Loucy (cell line): ENCODE measurements around the gene C10orf143.

Experiments used
- H2AFZ ChIP-seq: fragments of 200-600 bp; sonication (generic); 2 replicates; pipeline ENCODE4 v1.6.0; 2016; ENCODE audit warnings: antibody characterized with exemption, mild to moderate bottlenecking, low read length, moderate library complexity
- H3F3A ChIP-seq: fragments of 200-600 bp; 2 replicates; pipeline ENCODE4 v1.6.0; 2016; ENCODE audit warnings: antibody characterized with exemption, low read depth, mild to moderate bottlenecking
- H3K27me3 ChIP-seq: fragments of 200-600 bp; sonication (generic); 2 replicates; pipeline ENCODE4 v1.6.1; 2014; ENCODE audit warnings: low read length, mild to moderate bottlenecking; ENCODE audit not compliant: insufficient read depth, poor library complexity, severe bottlenecking
- H3K36me3 ChIP-seq: fragments of 200-600 bp; sonication (generic); 2 replicates; pipeline ENCODE4 v1.6.1; 2016; ENCODE audit warnings: low read length; ENCODE audit not compliant: insufficient read depth
- H3K4me1 ChIP-seq: fragments of 200-600 bp; sonication (generic); 2 replicates; pipeline ENCODE4 v1.5.1; 2014; ENCODE audit warnings: low read length, mild to moderate bottlenecking; ENCODE audit not compliant: insufficient read depth, poor library complexity, severe bottlenecking
- H3K4me2 ChIP-seq: fragments of 200-600 bp; sonication (generic); 2 replicates; pipeline ENCODE4 v1.6.0; 2014; ENCODE audit warnings: antibody characterized with exemption, low read length, low read depth, mild to moderate bottlenecking; ENCODE audit not compliant: poor library complexity, severe bottlenecking
- H3K4me3 ChIP-seq: fragments of 200-600 bp; sonication (generic); 2 replicates; pipeline ENCODE4 v1.5.1; 2014; ENCODE audit warnings: low read length, mild to moderate bottlenecking, mixed read lengths; ENCODE audit not compliant: poor library complexity, severe bottlenecking
- H3K79me2 ChIP-seq: fragments of 200-600 bp; sonication (generic); 2 replicates; pipeline ENCODE4 v1.6.1; 2014; ENCODE audit warnings: low read length; ENCODE audit not compliant: insufficient read depth
- H3K9ac ChIP-seq: fragments of 200-600 bp; sonication (generic); 2 replicates; pipeline ENCODE4 v1.6.0; 2014; ENCODE audit warnings: mild to moderate bottlenecking, low read depth, low read length, moderate library complexity; ENCODE audit not compliant: poor library complexity, severe bottlenecking
- H3K9me2 ChIP-seq: fragments of 200-600 bp; sonication (generic); replicated peaks from 2 replicates; pipeline ENCODE4 v1.6.1; 2016; ENCODE audit warnings: low read depth, low read length, mixed read lengths
- H3K9me3 ChIP-seq: fragments of 200-600 bp; sonication (generic); 2 replicates; pipeline ENCODE4 v1.6.1; 2014; ENCODE audit warnings: mild to moderate bottlenecking, antibody characterized with exemption, low read length, low read depth; ENCODE audit not compliant: insufficient read depth
- H4K20me1 ChIP-seq: fragments of 200-600 bp; sonication (generic); 2 replicates; pipeline ENCODE4 v1.6.0; 2014; ENCODE audit warnings: antibody characterized with exemption, low read length, mild to moderate bottlenecking; ENCODE audit not compliant: insufficient read depth, poor library complexity, severe bottlenecking
- CTCF ChIP-seq: fragments of 200-600 bp; sonication (generic); conservative IDR thresholded peaks from 2 replicates; pipeline ENCODE4 v1.5.1; 2014; ENCODE audit warnings: mild to moderate bottlenecking, antibody characterized with exemption, low read length
- EZH2phosphoT487 ChIP-seq: fragments of 200-600 bp; IDR thresholded peaks from 2 replicates; pipeline ENCODE4 v1.6.1; 2018; ENCODE audit warnings: antibody characterized with exemption, mild to moderate bottlenecking, moderate library complexity, borderline replicate concordance

C10orf143 gene

GRCh38 chr10:130040351-130040750 is 70.3 kb downstream of the C10orf143 start:
- Histone ChIP-seq H3K36me3 (no peaks in the 10 kb centered on the region), H2AFZ (no peak overlapping the region), H4K20me1 (no peaks in the 10 kb centered on the region), H3K4me2 (no peak overlapping the region), H3K4me1 (no peaks in the 10 kb centered on the region), H3K79me2 (no peaks in the 10 kb centered on the region), H3F3A (no peaks in the 10 kb centered on the region), H3K4me3 (no peak overlapping the region), H3K9ac (no peak overlapping the region), H3K9me3 (no peaks in the 10 kb centered on the region; the same call in 1 of the 2 replicates), H3K27me3 (no peaks in the 10 kb centered on the region), H3K9me2 (no peaks in the 10 kb centered on the region)
- TF ChIP-seq EZH2phosphoT487: no peak

DNA sequence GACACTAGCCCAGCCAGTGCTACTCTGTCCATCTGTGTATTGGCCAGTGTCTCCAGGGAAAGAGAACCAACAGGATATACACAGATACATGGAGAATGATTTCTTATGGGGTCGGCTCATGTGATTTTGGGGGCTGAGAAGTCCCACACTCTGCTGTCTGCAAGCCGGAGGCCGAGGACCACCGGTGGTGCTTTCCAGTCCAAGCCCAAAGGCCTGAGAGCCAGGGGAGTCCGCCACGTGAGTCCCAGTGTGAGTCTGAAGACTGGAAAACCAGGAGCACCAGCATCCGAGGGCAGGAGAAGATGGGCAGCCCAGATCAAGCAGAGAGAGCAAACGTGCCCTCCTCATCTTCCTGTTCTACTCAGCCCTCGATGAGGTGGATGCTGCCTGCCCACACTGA is 71.5 kb downstream of the C10orf143 start:
- no peak overlapping the region for H3K4me3 ChIP-seq
- H3K4me1 ChIP-seq: no peaks in the 10 kb centered on the region
- H3K79me2 ChIP-seq: no peaks in the 10 kb centered on the region
- no peaks in the 10 kb centered on the region for H3F3A ChIP-seq
- H3K4me2 ChIP-seq: no peak overlapping the region
- no peaks in the 10 kb centered on the region for H3K9me3 ChIP-seq
- no peaks in the 10 kb centered on the region for H3K9me2 ChIP-seq
- H3K36me3 ChIP-seq: no peaks in the 10 kb centered on the region
- no peaks in the 10 kb centered on the region for H3K27me3 ChIP-seq
- TF ChIP-seq EZH2phosphoT487 (no peak), CTCF (no peak)
- no peak overlapping the region for H2AFZ ChIP-seq
- H3K9ac ChIP-seq: no peak overlapping the region
- H4K20me1 ChIP-seq: no peaks in the 10 kb centered on the region

- Histone ChIP-seq H3K4me1 (no peaks in the 10 kb centered on the region), H4K20me1 (no peaks in the 10 kb centered on the region), H3K9me3 (no peaks in the 10 kb centered on the region), H3K4me3 (no peak overlapping the region), H3K36me3 (no peaks in the 10 kb centered on the region), H3K9me2 (no peaks in the 10 kb centered on the region), H2AFZ (no peak overlapping the region), H3F3A (no peaks in the 10 kb centered on the region), H3K9ac (no peak overlapping the region), H3K79me2 (no peaks in the 10 kb centered on the region), H3K27me3 (no peaks in the 10 kb centered on the region), H3K4me2 (no peak overlapping the region)
- no peak for TF ChIP-seq EZH2phosphoT487
- no peak for TF ChIP-seq CTCF
These were observed 72.0 kb downstream of the C10orf143 start for GRCh38 chr10:130038611-130039109.

DNA sequence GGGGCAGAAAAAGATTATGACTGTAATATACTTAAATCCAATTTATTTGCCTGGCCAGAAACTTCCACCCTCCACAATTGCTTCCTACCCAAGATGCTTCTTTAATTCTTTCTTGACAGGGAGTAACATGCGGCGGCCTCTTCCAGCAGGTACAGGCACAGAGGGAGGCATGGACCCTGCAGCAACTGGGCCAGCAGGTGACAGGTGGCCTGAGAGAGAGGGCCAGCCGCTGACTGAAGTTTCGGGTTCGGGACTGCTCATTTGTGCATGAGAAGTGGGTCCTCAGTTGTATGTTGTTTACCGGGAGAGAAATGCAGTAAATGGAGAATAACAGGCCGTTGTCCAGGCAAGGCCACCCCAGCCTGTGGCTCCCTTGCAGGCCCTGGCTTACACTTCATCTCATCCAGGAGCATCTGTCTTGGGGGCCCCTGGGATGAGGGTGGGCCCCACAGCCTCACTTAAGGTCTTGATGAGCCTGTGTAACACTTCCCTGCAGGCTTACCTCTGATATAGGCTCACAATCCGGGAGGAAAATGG is 72.5 kb downstream of the C10orf143 start:
- Histone ChIP-seq H3F3A (no peaks in the 10 kb centered on the region), H3K4me1 (no peaks in the 10 kb centered on the region), H3K36me3 (no peaks in the 10 kb centered on the region), H3K4me3 (no peak overlapping the region), H3K9me3 (no peaks in the 10 kb centered on the region), H4K20me1 (no peaks in the 10 kb centered on the region), H2AFZ (no peak overlapping the region), H3K4me2 (no peak overlapping the region), H3K9ac (no peak overlapping the region), H3K9me2 (no peaks in the 10 kb centered on the region), H3K27me3 (no peaks in the 10 kb centered on the region), H3K79me2 (no peaks in the 10 kb centered on the region)
- TF ChIP-seq CTCF (no peak), EZH2phosphoT487 (no peak)
